ENCODE results near the gene ATP6V0D1.
"Not testable (repeated sequence)": the region's sequence is repeated elsewhere in the genome, so short reads cannot be mapped to it uniquely, and the experiment has no call there.

ATP6V0D1 gene

DNA sequence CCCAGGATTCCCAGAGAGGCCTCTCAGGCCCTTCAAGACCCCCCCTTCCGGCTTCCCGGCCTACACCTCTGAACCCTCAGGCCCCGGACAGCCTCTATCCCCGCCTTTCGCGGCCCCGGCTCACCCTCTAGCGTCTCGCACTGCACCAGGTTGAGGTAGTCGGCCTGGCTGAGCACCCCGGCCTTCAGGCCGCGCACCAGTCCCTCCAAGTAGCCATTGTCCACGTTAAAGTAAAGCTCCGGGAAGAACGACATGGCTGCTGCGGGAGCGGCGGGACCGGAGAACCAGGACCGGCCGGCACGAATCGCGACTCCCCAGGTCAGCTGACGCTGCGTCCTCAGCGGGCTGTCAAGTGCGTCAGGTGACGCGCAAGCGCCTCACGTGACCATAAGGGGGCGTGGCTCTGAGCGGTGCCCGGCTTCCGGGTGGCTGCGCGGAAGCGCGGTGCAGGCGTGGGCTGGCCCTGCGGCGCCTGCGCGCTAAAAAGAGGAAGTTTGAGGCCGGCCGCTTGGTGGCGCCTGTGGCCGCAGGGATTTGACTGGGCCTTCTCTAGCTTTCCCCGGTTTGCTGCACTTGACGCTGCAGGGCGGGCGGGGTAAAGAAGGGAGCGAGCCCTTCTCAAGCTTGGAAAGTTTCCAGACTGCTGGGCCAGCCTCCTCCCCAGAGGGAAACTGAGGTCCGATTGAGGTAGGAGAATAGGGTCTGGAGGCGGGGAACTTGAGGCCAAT is at the start of gene ATP6V0D1:
Gene ATP6V0D1 (minus strand): TSS at position 325 of the 728 bp plus-strand sequence. CDS start 71 bp downstream, at position 254.
- peak; percentile 86 for DNase-seq

DNA sequence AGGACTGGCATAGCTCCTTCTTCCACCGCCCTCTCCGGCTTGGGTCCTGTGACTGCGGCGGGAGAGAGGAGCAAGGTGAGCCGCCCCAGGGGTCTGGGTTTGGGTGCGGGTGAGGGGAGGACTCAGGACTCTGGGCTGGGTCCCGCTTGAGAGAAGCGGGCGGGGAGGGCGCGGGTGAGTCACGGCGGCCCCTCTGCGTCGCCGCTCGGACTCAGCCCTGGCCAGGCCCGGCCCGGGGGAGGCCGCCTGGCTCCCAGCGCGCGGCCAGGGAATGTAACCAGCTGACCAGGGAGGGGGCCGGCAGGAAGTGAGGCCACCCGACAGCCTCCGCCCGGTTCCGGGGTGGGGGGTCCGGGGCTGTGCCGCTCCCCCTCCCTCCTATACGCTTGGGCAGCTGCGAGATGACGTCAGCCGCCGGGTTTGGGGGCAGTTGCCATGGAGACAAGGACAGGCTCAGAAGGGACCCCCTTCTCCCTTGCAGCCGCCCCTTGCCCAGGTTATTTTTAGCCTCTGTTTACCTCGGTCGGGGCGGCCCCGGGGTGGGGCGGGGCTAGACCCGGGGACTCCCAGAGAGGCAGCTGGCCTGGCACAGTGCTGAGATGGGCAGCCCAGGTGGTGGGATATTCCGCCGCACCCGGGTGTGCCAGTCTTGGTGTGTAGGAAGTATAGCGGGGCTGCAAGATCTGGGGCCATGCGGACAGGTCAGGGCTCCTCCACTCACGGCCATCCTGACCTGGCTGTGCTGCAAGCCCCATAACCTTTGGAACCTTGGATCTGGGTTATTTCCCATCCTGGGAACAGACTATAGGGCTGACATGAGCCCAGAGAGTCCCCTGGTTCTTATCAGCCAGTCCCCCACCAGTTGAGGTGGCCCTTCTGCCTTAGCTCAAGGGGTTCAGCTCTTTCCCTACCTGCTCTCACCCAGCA is 49.3 kb upstream of the ATP6V0D1 start:
- DNase-seq = no peak

DNA sequence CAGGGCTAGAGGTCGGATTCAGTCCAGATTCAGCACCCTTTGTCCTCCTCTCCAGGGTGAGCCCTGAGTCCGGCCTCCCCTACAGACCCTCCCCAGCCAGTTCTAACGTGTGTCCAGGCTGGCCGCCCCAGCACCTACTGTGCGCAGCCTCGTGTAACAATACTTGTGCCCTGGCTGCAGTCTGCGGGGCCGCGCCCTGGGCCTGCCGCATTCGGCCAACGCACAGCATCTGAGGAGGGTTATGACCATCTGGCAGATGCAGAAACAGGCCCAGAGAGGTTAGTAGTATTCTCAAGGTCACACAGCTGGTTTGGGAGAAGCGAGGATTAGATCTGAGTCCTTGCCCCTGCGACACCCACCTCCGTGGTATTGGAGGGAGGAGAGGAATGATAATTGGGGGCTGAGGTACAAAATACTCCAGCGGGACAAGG is 48.6 kb upstream of the ATP6V0D1 start:
- DNase-seq = no peak

DNA sequence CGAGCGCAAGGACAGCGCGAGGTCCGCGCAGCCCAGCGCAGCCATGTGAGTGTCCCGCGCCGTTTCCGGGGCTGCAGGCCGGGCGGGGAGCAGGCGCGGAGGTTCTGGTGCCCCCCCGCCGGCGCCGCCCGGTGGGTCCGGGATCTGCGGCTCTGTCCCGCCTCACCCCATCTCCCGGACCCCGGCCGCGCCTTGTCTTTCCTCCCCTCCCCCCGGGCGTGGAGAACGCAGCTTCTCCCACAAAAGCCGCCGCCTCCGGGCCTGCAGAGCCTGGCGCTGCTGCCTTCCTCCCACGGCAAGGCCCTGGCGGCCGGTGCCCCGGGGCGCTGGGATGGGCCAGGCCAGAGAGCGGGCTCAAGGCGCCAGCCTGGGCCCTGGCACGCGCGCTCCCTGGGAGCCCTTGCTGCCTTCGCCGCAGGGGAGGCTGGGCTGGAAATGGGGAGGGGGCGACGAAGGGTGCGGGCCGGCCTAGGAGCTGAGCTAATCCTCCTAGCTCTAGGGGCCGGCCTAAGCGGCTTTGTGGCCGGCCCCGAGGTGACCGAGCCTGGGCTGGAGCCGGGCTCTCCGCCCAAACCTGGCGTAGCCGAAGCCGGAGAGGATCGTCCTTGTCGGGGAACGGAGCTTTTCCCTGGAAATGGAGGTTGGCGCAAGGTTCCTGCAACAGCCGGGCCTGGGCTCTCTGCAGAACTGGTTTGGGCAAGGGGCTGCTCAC is 48.1 kb upstream of the ATP6V0D1 start:
- DNase-seq = no peak

DNA sequence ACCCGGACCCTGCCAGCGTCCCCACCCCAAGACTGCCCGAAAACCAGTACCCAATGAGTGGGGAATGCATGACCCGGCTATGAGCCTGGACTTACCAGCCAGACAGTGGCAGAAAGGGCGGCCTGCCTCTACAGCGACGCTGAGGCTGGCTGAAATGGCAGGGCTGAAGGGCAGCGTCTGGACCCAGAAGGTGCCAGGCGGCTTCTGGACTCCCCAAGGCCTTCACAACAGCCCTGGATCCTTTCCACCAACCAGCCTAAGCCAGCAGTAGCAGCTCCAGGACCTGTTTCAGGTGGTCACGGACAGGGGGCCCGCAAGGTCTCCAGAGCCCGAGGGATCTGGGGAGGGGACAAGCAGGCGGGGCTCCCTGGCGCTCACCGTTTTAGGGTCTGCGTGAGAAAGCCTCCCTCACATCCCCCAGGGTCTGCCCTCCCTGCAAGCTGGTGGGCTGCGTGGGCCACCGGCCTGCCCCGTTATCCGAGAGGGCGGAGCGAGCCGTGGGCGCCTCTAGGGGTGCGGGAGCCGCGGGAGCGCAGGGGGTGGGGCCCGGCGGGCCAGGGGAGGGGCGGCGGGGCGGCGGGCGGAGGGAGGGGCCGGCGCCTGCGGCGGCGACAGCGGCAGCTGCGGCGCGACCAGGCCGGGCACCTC is 47.4 kb upstream of the ATP6V0D1 start, which contains the start of gene RIPOR1:
Gene RIPOR1 (plus strand): TSS at position 608 of the 648 bp plus-strand sequence. CDS start 9,618 bp downstream, outside the sequence.
- DNase-seq = no peak

DNA sequence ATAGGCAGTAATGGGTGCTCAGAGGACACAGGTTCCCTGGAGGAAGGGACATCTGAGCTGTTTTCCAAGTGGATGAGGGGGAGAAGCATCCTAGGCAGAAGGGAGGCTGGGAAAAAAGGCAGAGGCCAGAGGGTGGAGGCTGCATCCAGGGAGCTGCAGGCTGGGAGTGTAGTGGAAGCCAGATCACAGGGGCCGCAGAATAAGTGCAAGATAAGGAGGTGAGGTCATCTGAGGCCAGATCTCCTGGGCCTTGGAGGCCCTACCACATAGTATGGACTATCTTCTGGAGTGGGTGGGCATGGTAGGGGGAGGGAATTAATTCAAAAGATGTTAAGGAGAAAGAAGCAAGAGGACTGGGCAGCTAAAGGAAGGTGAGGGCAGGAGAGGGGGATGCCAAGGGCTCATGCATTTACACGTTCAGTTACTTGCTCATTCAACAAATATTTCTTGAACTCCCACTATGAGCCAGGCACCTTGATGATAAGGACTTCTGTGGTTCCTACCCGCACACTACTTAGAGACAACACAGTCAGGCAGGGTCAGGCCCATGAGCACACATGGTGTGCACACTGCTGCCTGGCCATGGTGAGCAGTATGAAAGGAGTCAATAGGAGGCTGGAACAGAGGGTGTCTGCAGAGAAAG is 45.3 kb upstream of the ATP6V0D1 start:
- no peak for DNase-seq

DNA sequence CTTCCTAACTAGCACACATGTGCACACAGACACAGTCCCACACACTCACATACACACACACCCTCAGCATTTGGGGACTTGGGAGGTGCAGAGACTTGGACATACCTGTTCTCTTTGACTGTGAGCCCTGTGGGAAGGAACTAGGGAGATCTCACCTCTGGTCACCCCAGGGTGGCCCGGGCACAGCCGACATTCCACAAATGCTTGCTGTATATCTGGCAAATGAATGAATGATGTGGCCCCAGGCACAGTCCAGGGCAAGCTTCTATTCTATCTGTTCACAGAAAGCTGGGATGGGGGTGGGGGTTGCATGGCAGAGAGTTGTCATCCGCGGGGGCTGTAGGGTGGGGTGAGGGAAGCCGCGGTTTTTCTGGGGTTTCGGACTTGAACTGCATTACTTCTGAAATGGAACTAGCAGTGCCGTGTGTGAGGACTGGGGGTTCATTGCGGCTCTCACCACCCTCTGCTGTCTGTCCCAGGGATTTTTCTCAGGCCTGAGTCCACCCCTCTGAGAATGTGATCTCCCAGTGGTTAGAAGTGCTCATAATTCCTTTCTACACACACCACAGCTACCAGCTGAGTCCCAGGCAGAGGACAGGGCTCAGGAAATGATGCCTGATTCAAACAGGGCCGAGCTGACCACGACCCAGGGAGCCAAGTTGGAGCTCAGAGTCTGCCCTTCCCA is 44.4 kb upstream of the ATP6V0D1 start:
- no peak for DNase-seq

DNA sequence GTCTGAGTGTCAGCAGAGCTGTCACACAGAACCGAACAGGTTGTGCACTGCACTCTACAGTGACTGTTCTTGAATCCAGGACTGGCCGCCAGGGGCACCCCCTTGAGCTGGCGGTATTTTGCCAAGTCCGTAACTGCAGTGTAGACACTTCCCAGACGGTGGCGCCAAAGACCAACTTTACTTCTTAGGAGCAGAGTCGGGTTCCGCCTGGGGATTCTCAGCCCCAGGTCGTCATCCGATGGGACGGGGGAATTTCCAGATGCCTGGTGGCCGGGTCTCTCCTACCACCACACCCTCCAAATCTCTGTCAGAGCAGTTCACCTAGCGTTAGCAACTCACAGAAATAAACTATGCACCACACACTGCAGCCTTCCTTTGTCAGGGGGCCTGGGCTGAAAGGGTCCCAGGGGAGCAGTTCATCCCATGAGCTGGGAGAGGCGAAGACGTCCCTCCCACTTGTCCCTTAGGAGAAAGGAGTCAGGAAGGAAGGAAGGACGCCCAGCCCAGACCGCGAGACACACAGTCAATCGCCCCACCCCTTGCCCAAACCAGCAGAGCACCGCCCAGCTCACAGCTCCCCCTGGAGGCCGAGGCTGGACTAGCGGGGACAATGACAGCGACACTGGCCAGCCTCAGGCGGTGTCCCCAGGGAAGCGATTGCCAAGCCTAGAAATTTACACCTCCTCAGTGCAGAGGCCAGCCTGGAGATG is 40.3 kb upstream of the ATP6V0D1 start:
- DNase-seq = peak; percentile 78

DNA sequence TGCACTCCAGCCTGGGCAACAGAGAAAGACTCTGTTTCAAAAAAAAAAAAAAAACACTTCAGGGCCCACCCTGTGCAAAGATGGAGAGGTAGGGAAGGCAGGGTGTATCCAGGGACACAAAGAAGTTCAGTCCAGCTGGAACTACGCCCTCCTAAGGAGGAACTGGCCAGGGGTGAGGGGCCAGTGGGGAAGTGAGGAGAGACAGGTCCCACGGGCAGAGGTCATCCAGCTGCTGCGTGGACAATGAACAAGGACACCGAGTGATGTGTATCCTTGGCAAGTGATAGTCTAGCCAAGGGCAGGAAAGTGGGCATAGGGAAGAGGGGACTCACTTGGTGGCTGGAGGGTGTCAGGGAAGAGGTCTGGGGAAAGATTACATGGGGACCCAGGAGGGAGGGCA is 38.3 kb upstream of the ATP6V0D1 start:
- DNase-seq = no peak

DNA sequence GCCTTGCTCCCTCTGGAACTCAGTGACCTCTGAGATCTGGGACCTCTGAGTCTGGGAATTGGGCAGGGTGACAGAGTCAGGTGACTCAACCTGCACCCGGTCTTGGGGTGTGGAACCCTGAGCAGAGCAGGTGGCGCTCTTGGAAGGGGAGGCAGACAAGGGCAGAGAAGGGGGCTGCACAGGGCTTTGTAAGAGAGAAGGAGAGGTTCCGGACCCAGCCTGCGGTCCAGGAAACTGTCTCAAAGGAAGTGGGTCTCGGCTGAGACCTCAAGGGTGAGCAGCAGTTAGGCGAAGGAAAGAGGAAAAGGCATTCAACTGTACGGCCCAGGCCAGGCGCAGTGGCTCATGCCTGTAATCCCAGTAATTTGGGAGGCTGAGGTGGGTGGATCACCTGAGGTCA is 37.7 kb upstream of the ATP6V0D1 start:
- DNase-seq = no peak

DNA sequence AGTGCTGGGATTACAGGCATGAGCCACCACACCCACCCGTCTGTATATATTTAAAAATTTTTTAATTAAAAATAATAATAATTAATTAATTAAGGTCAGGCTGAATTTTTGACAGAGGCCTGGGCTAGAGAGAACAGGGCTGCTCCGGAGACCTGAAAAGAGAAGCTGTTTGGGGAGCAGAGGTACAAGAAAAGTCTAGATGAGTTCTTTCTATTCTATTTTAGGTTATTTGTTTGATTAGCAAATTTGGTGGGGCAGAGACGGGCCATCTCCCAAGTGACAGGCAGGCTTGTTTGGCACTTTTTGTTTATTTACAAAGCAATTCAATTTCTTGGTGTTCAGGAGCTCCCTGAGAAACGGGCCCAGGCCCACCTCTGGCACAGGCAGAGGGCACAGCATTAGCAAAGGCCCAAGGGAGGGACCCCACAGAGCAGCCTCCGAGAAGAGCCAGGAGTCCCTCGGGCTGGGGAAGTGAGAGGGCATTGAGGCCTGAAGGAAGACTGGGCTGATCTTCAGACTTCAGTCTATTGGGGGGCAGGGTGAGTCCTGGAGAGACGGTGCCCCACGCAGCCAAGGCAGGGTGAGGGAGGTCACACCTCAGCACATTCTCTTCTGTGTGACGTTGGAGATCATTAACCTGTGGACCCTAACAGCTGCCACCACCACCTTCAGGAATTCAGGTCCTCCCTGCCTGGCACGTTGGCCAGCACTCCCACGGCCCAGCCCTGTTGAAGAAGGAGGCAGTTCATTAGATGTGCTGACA is 36.9 kb upstream of the ATP6V0D1 start:
- no peak for DNase-seq

DNA sequence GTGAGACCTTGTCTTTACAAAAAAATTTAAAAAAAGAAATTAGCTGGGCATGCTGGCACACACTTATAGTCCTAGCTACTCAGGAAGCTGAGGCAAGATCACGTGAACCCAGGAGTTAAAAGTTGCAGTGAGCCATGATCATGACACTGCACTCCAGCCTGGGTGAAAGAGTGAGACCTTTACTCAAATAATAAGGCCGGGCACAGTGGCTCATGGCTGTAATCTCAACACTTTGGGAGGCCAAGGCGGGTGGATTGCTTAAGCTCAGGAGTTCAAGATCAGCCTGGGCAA is 36.1 kb upstream of the ATP6V0D1 start:
- DNase-seq = no peak

DNA sequence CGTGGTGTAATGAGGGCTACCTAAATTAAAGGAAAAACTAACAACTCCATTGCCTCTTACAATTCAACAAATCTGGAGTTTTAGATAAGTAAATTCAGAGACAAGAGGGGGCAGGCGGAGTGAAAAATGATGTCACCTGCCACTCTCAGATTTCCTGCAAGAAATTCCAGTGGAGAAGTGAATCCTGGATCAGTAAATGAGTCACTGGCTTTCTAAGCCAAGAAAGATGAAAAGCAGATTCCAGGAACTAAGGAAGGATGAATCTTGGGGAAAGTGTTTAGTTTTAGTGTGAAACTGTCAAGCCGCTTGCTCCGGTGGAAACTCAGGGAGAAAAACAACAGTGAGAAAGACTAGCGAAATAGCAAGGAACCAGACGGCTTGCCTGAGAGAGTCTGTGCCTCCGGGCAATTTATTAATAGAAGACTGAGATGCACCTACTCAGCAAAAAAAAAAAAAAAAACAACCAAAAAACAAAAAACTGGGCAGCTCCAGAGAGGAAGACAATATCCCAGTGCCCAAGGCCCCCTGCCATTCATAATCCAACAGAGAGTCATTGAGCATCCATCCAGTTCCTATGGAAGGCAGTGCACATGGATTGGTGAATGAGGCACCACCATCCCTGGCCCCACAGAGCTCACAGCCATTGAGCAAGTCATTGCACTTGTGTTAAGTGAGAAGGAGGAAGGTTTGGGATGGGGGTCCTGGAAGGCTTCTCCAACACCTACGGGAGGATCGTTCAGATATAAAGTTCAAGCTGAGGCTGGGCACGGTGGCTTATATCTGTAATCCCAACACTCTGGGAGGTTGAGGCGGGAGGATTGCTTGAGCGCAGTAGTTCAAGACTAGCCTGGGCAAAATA is 35.6 kb upstream of the ATP6V0D1 start:
- no peak for DNase-seq

DNA sequence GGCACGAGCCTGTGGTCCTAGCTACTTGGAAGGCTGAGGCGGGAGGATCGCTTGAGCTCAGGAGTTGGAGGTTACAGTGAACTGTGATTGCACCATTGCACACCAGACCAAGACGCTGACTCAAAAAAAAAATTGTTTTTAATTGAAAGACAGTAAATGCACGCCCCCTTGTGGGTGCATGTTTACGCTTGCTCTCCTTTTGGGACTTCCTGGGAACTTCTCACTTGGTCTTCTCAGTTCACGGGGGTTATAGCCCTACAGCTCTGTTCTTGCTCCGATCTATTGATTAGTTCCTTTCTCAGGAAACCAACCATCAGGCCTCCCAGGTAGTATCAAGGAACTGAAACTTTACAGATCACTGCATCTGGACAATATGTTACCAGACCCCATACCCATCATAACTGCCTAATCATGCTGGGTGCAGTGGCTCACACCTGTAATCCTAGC is 33.4 kb upstream of the ATP6V0D1 start:
- DNase-seq = peak; percentile 60

DNA sequence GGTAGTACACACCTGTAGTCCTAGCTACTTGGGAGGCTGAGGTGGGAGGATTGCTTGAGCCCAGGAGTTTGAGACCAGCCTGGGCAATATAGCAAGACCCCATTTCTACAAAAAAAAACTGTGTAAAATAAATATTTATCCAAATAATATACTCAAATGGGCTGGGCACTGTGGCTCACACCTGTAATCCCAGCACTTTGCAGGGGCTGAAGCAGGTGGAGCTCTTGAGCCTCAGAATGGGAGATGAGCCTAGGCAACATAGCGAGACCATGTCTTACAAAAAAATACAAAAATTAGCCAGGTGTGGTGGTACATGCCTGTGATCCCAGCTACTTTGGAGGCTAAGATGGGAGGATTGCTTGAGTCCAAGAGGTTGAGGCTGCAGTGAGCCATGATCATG is 32.9 kb upstream of the ATP6V0D1 start:
- not testable (repeated sequence) for DNase-seq

DNA sequence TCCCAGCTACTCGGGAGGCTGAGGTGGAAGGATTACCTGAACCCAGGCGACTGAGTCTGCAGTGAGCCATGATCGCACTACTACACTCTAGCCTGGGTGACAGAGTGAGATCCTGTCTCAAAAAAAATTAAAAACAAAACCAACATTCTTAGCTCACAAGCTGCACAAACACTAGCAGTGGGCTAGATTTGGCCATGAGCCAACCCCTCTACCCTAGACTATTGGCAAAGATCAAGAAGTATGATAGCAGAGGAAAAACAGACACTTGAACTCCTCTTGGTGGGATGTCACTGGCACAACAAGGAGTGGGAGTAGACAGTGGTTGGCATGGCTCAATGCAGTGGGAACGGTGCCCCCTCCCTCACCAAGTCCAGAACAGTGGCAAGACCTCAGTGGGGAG is 28.1 kb upstream of the ATP6V0D1 start:
- DNase-seq = no peak

DNA sequence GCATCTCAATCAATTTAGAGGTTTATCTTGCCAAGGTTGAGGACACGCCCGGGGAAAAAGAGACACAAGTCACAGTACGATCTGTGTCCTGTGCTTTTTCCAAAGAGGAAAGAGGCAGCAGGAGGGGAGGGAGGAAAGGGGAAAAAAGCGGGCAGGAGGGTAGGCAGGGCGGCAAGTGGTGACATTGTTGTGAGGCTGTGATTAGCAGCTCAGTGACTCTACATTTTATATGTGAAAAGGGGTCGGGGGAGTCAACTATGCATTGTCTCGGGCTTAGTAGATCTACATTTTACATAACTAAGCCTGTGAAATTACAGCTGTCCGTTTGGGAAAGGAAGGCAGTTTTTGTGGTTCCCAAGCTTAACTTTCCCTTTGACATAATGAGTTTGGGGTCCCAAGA is 25.5 kb upstream of the ATP6V0D1 start:
- no peak for DNase-seq

DNA sequence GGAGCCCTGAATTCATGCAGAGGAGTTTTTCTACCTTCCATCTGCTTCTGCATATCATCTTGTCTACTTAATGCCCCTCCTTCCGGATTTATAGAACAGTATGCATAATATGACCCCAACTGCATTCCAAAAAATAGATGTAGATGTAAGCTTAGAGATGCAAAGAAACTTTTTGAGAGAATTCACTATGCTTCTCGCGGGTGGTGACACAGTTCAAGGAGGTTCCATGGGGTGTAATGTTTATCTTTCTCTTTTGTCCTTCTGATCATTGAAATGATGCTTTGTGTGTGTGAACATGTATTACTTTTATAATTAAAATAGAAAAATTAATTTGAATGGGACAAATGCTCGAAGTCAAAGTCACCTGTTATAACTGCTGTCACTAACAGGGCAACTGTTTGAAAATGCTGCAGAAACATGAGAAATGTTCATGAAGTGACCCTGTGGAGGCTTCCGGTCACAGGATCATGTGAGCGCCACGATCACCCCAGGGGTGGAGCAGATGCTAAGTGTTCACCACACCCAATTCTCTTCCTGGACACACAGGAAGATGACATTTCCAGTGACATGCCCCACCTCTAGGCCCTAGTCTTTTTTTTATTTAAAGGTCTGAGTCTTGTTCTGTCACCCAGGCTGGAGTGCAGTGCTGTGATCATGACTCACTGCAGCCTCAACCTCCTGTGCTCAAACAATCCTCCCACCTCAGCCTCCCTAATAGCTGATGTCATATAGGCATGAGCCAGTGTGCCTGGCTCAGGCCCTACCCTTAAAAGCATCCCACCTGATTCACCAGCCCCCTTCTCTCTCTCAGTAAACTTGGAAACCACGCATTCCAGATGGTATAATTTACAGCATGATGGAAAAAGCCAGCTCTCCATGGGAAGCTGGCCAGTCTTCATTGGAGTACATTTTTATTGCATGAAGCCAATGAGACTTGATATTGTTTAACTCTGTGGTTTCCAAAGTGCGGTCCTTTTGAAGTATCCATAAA is 23.4 kb upstream of the ATP6V0D1 start:
- DNase-seq = no peak

Measured in NCI-H1105 treated with DMSO at 0.1 percent for 48 hours (cell line).